ENCODE results near the gene USP7.

DNA sequence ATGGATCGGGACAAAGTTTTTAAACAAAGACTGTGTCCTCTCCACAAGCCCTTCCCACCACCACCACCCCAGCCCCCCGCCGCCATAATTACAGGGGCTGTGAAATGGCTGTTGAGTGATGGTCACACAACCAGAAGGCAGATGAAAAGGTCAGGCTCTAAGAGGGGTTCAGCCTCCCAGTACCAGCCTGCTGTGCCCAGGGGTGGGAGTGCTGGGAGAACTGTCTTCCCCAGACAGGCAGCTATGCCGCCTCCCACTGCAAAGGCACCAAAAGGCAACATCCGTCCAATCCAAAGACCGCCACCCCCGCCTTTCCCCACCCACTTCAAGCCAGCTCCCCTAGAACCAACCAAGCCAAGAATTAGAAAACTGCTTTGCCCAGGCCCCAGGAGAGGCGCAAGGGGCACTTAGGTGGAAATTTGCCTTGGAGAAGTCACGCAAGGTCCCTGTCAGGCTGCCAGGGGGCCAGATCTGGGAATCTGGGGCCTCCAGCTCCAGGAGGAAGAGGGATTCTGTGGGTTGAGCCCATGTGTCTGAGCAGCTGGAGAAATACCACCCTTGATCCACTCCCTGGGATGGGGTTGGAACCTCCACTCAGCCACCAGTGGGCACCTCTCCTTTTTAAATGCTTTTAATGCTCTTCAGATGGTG, 109.3 kb downstream of the USP7 start:
- TF ChIP-seq, protein P1, sequence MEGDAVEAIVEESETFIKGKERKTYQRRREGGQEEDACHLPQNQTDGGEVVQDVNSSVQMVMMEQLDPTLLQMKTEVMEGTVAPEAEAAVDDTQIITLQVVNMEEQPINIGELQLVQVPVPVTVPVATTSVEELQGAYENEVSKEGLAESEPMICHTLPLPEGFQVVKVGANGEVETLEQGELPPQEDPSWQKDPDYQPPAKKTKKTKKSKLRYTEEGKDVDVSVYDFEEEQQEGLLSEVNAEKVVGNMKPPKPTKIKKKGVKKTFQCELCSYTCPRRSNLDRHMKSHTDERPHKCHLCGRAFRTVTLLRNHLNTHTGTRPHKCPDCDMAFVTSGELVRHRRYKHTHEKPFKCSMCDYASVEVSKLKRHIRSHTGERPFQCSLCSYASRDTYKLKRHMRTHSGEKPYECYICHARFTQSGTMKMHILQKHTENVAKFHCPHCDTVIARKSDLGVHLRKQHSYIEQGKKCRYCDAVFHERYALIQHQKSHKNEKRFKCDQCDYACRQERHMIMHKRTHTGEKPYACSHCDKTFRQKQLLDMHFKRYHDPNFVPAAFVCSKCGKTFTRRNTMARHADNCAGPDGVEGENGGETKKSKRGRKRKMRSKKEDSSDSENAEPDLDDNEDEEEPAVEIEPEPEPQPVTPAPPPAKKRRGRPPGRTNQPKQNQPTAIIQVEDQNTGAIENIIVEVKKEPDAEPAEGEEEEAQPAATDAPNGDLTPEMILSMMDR (IDR thresholded peaks at IDR 0.05; ENCODE audit: insufficient read depth, low read length): no peak
- TF ChIP-seq POLR2AphosphoS5 (IDR thresholded peaks at IDR 0.05; ENCODE audit: low read depth) (no peak), GABPA (IDR thresholded peaks at IDR 0.05; ENCODE audit: low read depth) (no peak)

All from HL-60 (cell line).